ENCODE measurements around the gene AJAP1.

Gene AJAP1

DNA sequence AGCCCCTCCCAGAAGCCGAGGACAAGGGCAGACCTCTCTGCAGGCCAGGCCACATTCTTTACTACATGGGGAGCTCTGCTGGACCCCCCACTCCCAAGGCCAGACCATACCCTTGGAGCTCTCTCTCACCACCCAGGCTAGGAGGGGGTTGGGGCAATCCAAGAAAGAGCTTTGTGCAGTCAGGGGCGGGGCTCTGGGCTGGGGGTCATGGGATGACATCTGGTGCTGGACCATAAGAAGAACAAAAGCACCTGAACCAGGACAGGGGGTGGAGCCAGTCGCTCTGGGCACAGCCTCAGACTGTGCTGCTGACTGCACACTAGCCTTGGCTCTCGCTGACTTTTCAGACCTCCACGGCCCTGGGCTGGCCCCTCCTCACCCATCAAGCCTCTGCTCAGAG lies 23.1 kb upstream of the AJAP1 start:
- no peak for DNase-seq (ENCODE audit: low spot score)

GRCh38 chr1:4633346-4633745 lies 21.1 kb upstream of the AJAP1 start:
- no peak for DNase-seq (ENCODE audit: low spot score)

- DNase-seq (ENCODE audit: low spot score) = no peak
Observed at GRCh38 chr1:4634156-4634792, 20.1 kb upstream of the AJAP1 start.

GRCh38 chr1:4634793-4635406 lies 19.5 kb upstream of the AJAP1 start:
- no peak for DNase-seq (ENCODE audit: low spot score)

DNA sequence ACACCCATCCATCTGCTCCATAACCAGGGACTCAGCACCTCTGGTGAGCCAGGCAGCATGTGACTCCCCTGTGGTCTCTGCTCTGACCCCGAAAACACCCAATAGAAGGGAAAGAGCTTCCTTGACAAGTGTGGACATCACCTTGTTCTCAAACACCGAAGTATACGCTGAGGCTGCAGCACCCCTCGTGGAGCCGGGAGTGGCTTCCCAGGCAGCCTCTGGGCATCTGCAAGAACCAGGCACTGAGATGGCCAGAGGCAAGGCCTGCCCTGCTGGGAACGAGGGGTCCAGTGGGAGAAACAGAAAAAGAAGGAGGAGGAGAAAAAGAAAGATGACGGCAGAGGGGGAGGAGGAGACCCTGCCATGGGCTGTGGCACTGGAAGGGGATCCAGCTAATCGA lies 18.2 kb upstream of the AJAP1 start:
- DNase-seq (ENCODE audit: low spot score) = no peak

GRCh38 chr1:4636644-4637380 lies 17.6 kb upstream of the AJAP1 start:
- DNase-seq (ENCODE audit: low spot score) = no peak

- no peak for DNase-seq (ENCODE audit: low spot score)
Observed at GRCh38 chr1:4637616-4638344, 16.6 kb upstream of the AJAP1 start.

GRCh38 chr1:4638345-4638729 lies 16.1 kb upstream of the AJAP1 start:
- DNase-seq (ENCODE audit: low spot score) = no peak

DNA sequence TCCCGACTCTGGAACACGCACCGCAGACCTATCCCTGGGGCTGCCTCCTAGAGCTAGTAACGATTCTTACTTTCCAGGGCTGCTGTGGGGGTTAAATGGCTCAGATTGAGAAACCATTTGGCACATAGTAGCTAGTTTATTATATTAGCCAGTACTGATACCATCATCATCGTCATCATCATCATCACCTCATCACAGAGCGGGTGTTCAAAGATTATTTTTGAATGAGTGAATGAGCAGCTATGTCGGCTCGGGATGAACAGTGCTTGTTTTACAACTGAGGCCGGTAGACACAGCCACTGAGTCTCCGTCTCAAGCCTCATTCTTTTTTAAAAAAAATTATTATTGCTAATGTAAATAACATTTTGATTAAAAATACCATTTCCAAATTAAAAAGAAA lies 13.5 kb upstream of the AJAP1 start:
- no peak for DNase-seq (ENCODE audit: low spot score)

DNA sequence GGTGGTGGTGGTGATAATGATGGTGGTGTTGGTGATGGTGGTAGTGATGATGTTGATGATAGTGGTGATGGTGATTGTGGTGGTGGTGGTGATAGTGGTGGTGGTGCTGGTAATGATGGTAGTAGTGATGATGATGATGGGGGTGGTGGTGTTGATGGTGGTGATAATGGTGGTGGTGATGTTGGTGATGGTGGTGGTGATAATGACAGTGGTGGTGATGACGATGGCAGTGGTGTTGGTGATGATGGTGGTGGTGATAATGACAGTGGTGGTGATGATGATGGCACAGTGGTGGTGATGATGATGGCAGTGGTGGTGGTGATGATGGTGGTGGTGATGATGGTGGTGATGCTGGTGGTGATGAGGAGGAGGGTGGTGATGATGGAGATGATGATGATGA lies 7.0 kb upstream of the AJAP1 start:
- no peak for DNase-seq (ENCODE audit: low spot score)

GRCh38 chr1:4648657-4649056 lies 5.8 kb upstream of the AJAP1 start:
- DNase-seq (ENCODE audit: low spot score) = no peak

DNA sequence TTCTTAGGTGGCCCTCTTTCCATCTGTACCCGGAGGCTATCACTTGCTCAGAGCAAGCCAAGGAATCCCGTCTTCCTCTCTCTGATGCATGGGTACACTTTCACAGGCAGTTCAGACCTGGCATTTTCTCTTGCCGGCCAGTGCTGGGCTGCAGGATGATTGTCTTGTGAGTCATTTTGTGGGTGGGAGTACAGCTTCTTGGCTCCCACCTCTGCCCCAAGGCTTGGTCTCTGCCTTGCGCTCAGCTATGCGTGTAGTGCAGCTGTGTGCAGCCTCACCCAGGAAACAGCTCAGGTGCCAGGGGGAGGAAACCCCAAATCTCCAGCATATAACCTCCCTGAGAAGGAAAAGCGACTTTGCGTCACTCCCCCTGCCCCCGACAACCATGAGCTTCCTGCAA lies 3.9 kb upstream of the AJAP1 start:
- DNase-seq (ENCODE audit: low spot score) = no peak

DNA sequence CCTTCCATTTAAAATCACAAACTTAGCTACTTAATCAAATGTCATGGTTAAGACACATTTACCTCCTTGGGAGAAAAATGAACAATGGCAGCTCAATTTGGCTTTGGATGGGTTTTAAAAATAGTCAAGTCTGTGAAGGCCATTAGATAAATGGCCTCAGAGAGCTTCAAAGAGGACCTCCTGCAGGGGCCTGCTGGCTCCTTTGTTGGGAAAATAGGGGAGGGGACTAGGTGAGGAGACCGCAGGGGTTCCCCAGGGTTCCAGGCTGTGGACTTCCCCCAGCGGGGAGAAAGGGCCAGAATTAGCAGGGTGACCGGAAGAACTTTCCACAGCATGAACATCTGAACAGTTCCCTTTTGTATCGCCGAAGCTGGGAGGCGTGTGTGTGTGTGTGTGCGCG lies 3.4 kb upstream of the AJAP1 start:
- no peak for DNase-seq (ENCODE audit: low spot score)

GRCh38 chr1:4652631-4653327 lies 1.6 kb upstream of the AJAP1 start:
- DNase-seq (ENCODE audit: low spot score) = no peak

GRCh38 chr1:4653328-4653660 lies 1.1 kb upstream of the AJAP1 start:
- no peak for DNase-seq (ENCODE audit: low spot score)

DNA sequence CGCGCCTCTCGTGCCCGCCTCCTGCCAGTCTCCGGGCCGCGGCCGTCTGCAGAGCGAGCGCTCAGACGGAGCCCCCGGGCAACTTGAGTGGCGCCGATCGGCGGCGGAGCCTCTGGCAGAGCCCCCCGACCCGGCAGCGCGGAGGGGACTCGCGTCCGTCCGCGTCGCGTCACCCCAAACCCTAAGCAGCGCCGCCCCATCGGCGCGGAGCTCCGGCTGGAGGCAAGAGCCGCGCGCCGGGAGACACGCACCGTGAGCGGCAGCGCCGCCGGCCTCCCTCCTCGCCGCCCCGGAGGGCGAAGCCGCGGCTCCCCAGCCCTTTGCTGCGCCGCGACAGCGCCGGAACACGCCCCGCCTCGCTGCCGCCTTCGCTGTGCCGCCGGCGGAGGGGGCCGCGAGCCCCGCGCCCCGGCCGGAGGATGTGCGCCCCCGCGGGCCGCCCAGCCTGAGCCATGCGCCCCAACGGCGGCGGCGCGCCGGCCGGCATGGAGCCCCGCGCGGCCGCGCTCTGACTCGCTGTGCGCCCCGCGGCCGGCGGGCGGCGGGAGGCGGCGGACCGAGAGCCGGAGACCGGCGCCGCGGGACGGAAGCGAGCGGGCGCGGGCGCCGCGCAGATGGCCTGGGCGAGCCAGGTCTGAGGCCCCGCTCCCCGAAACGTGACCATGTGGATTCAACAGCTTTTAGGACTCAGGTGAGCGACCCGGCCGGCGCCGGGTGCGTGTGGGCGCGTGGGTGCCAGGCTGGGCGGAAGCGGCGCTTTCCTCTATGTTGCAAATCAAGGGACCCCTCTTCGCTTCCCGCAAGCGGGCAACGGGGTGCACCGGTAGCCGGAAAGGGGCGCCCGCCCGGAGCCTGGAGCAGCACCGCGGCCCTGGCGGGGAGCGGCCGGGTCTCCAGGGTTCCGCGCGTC lies 610 bp downstream of the AJAP1 start:
- DNase-seq (ENCODE audit: low spot score) = no peak

GRCh38 chr1:4655674-4656532 lies 1.5 kb downstream of the AJAP1 start:
- peak; percentile 95 for DNase-seq (ENCODE audit: low spot score)

DNA sequence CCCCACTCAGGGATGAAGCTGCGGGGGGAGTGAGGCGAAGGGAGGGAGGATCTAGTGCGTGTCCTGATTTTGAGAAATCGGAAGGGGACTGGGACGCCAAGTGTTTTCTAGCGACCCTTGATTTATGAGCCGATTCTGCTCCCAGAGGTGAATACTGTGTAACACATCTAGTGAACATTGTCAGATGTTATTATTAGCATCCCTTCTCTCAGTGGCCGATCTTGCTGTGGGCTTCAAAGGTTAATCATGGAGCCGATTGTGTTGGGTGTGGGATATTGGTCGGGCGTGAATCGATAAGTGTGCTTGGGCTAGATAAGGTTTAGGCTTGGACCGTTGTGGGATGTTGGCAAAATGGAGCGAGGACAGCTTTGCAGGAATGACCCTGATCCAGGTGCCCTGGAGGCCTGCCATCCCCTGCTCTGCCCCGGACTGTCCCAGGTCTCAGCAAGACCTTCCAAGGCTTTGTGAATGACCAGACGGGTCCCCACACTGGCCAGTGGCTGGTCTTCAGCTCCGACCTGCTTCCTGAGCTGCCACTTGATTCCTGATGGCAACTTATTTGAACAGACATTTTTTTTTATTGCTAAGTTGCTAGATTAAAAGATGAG lies 2.2 kb downstream of the AJAP1 start:
- no peak for DNase-seq (ENCODE audit: low spot score)

- no peak for DNase-seq (ENCODE audit: low spot score)
Observed at GRCh38 chr1:4657244-4657789, 2.9 kb downstream of the AJAP1 start.
